A549 treated with ZK216348 at 1 μM for 4 hours (cell line): ENCODE data around the gene MAMDC4. TPM values are rescaled to one million over a fixed set of nuclear protein-coding genes. Genes with fewer than 3 reads are reported as not detected.

Experiments used
- total RNA-seq: library from RNA; stranded (reverse); fragments of 200-300 nt; extraction: Qiagen RNA extraction; gene quantifications from 5 replicates; pipeline ENCODE4 v1.2.3, GENCODE V29; 2022; ENCODE audit warnings: low read depth

The MAMDC4 gene
- total RNA-seq = 1.8 to 5.7 TPM (median 4.8 TPM) in 5 replicates

DNA sequence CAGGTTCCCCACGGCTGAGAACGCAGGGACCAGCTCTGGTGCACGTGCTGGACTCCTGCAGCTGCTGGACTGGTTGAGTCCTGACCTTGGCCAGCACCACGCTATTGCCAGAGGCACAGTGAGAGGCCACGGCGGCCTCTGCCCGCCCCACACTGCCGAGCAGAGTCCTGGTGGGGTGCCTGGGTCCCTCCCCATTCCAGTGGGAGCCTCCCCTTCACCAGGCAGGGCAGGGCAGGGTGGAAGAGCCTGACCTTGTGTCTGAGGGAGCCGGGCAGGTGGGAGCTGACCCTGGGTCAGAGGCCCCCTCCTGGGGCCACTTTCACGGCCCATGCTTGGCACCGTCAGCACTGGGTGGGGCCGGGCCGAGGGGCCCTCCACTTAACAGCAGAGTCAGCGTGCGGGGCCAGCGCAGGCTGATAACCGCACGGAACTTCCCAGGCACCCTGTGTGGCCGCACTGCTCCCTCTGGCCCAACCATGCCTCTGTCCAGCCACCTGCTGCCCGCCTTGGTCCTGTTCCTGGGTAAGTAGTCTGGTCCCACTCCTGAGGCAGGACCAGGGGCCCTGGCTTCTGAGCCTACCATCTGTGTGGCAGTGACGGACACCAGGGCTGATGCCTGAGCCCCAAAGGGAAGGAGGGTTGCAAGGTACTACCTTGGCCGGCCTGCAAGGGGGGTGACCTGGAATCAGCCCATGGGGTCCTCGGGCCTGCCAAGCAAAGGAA, at the start of gene MAMDC4:
Gene MAMDC4 (plus strand): TSS at position 406 of the 723 bp plus-strand sequence. CDS start 71 bp downstream, at position 477.

DNA sequence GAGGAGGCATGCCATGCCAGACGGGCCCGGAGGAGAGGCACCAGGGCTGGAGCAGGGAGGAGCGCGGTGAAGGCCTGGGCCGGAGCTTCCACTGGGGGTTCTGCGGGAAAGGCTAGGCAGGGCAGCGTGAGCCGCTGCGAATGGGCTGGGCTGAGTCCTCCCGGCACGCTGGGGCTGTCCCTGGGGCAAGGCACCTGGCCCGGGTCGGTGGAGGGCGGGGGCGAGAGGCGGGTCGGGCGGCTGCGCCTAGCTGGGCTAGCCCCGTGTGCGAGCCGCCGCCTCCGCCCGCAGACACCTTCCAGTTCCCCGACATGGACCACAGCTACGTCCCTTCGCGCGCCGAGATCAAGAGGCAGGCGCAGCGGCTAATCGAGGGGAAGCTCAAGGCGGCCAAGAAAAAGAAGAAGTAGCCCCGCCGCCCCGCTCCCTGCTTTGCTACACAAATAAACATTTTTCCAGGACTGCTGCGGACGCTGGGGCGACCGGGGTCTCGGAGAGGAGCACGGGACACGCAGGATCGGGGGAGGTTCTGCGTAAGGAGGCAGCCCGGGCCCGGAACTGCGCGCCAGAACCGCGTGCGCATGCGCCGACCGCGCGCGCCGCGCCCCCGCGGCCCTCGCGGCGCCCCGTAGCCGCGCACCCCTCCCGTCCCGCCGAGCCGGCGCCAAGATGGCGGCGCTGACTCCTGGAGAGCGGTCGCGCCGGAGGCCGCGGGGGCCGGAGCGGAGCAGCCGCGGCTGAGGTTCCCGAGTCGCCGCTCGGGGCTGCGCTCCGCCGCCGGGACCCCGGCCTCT, 44.7 kb upstream of the MAMDC4 start, which contains the start of gene RABL6:
Gene RABL6 (plus strand): TSS at position 668 of the 794 bp plus-strand sequence. CDS start 249 bp downstream, outside the sequence.

DNA sequence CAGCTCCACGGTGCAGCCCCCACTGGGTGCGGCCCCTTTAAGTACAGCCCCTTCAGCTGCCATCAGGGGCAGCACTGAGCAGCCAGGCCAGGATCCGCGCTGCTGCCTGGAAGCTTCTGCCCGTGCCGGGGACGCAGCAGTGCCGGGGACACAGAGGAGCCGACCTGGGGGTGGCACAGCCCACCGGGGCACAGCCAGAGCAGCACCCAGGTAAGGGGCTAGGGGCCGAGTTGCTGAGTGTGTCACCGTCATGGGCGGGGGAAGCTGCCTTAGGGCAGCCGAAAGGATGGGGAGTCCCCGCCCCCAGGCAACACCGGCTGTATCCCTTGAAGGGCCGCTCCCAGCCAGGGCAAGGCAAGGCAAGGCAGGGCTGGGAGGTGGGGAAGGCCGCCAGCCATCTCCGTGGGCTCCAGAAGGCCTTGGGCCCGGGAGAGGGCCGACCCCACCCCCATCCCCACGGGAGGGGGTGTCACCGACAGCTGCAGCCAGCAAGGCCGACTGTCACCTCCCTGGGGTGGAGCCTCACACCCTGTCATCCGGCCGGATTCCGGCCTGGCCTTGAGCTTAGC, 9.7 kb upstream of the MAMDC4 start, which contains the start of gene AJM1:
Gene AJM1 (plus strand): TSS at position 99 of the 569 bp plus-strand sequence. CDS start 1,937 bp downstream, outside the sequence.

DNA sequence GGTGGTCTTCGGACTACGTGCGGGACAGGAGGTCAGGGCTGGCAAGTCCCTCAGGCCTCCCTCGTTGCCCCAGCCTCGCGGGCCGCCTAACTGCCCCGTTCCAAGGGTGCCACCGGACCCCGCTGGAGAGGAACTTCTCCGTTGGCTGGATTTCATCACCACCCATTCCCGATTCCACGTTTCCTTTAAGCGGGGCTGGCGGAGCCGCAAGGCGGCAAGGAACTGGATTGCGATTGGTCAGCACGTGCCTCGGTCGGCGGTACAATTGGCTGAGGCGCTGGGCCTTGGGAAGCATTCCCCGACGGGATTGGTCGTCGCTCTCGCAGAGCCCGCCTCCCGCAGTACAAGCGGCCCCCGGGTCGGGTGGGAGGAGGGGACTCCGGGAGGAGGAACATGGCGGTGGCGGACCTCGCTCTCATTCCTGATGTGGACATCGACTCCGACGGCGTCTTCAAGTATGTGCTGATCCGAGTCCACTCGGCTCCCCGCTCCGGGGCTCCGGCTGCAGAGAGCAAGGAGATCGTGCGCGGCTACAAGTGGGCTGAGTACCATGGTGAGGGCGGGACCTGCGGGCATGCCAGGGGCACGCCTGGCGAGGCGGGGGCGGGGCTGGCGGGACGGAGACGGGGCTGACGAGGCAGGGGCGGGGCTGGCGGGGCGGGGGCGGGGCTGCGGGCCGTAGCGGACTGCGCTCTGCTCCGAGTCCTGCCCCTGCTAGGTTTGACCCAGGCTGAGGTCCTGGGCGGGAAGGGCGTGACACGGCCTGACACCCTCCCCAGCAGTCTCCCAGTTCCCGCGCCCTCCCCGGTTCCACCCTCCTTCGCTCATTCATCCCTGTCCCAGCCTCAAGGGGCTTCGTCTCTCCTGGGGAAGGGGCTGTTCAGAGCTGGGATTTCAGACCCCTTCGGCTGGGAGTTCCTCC, 2.8 kb upstream of the MAMDC4 start, which contains the start of gene PHPT1:
Gene PHPT1 (plus strand): TSS at position 372 of the 922 bp plus-strand sequence. CDS start 22 bp downstream, at position 394.

DNA sequence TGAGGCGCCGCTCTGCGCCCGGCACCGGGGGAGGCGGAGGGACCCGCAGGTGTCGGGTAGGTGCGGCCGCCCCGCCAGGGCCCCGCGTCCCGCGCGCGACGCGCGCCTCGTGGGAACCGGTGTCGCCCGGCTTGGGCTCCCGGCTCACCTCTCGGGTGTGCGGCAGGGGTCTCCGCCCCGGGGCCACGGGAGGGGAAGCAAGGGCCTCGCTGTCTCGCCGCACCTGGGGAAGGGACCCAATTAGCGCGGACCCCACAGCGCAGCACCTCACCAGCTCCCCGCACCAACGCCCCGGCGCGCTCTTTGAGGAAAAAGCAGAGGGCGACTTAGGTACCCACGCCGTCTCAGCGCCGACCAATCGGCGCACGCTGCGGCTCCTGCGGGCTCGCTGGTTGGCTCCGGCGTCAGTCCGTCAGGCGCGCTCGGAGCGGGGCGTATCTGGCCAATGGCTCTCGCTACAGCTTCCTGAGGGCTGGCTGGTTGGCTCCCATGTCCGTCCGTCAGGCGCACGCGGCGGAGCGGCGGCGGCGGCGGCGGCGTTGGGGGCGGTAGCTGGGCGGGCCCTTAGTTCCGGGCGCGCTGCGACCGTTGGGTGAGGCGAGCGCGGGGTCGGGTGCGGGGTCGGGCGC, 33.9 kb downstream of the MAMDC4 start, which contains the start of gene TRAF2:
Gene TRAF2 (plus strand): TSS at position 567 of the 629 bp plus-strand sequence. CDS start 12,225 bp downstream, outside the sequence.

Other genes starting within 250 kb of the MAMDC4 start
- gene EGFL7, start 189.4 kb upstream of the MAMDC4 start, total RNA-seq = 29.7 to 58.6 TPM (median 53.0 TPM) in 5 replicates
- gene AGPAT2, start 164.9 kb upstream of the MAMDC4 start, total RNA-seq = 51.4 to 112 TPM (median 101 TPM) in 5 replicates
- 4.4 to 10.4 TPM (median 9.4 TPM) in 5 replicates for gene DIPK1B, start 139.8 kb upstream of the MAMDC4 start, total RNA-seq
- not detected in 5 replicates for gene LCN10, start 109.4 kb upstream of the MAMDC4 start, total RNA-seq
- not detected in 5 replicates for gene LCN6, start 103.8 kb upstream of the MAMDC4 start, total RNA-seq
- not detected in 5 replicates for gene LCN8, start 94.1 kb upstream of the MAMDC4 start, total RNA-seq
- gene LCN15, start 87.8 kb upstream of the MAMDC4 start, total RNA-seq = 0.26 TPM in 1 of 5 replicates, not detected in the others
- 49.2 to 82.2 TPM (median 73.3 TPM) in 5 replicates for gene TMEM141, start 61.0 kb upstream of the MAMDC4 start, total RNA-seq
- gene CCDC183, start 56.0 kb upstream of the MAMDC4 start, total RNA-seq = 0.11 to 0.74 TPM (median 0.72 TPM) in 3 of 5 replicates, not detected in the others
- 51.1 to 91.8 TPM (median 82.9 TPM) in 5 replicates for gene RABL6, start 44.4 kb upstream of the MAMDC4 start, total RNA-seq
- 2.1 to 5.6 TPM (median 5.3 TPM) in 5 replicates for gene AJM1, start 9.9 kb upstream of the MAMDC4 start, total RNA-seq
- 223 to 317 TPM (median 282 TPM) in 5 replicates for gene PHPT1, start 2.9 kb upstream of the MAMDC4 start, total RNA-seq
- gene EDF1, start 14.0 kb downstream of the MAMDC4 start, total RNA-seq = 465 to 581 TPM (median 478 TPM) in 5 replicates
- 29.7 to 66.1 TPM (median 60.1 TPM) in 5 replicates for gene TRAF2, start 34.2 kb downstream of the MAMDC4 start, total RNA-seq
- 49.7 to 110 TPM (median 103 TPM) in 5 replicates for gene FBXW5, start 92.4 kb downstream of the MAMDC4 start, total RNA-seq
- gene C8G, start 92.9 kb downstream of the MAMDC4 start, total RNA-seq = 0.56 to 2.0 TPM (median 1.1 TPM) in 4 of 5 replicates, not detected in the other
- 0.41 to 2.0 TPM (median 1.0 TPM) in 5 replicates for gene LCN12, start 99.9 kb downstream of the MAMDC4 start, total RNA-seq
- 0.33 to 0.56 TPM (median 0.45 TPM) in 4 of 5 replicates, not detected in the other for gene PTGDS, start 125.2 kb downstream of the MAMDC4 start, total RNA-seq
- gene LCNL1, start 130.6 kb downstream of the MAMDC4 start, total RNA-seq = 0.08 to 0.18 TPM (median 0.12 TPM) in 3 of 5 replicates, not detected in the others
- 37.9 to 83.8 TPM (median 71.5 TPM) in 5 replicates for gene PAXX, start 140.1 kb downstream of the MAMDC4 start, total RNA-seq
- gene CLIC3, start 144.2 kb downstream of the MAMDC4 start, total RNA-seq = 2.2 to 4.2 TPM (median 3.7 TPM) in 5 replicates
- 12.6 to 32.5 TPM (median 25.5 TPM) in 5 replicates for gene ABCA2, start 175.9 kb downstream of the MAMDC4 start, total RNA-seq
- gene FUT7, start 179.7 kb downstream of the MAMDC4 start, total RNA-seq = 0.07 TPM in 1 of 5 replicates, not detected in the others
- 26.4 to 93.7 TPM (median 81.5 TPM) in 5 replicates for gene NPDC1, start 193.8 kb downstream of the MAMDC4 start, total RNA-seq
- 1.0 to 2.3 TPM (median 1.5 TPM) in 5 replicates for gene ENTPD2, start 201.7 kb downstream of the MAMDC4 start, total RNA-seq
- gene SAPCD2, start 218.2 kb downstream of the MAMDC4 start, total RNA-seq = 12.1 to 27.8 TPM (median 24.6 TPM) in 5 replicates
- gene UAP1L1, start 225.2 kb downstream of the MAMDC4 start, total RNA-seq = 9.0 to 14.6 TPM (median 11.9 TPM) in 5 replicates
- 33.8 to 56.7 TPM (median 50.2 TPM) in 5 replicates for gene MAN1B1, start 234.6 kb downstream of the MAMDC4 start, total RNA-seq